ENCODE measurements around the gene UFSP2.

Gene UFSP2

GRCh38 chr4:185468999-185469398, 43.2 kb upstream of the UFSP2 start:
- TF ChIP-seq CTCF (IDR thresholded peaks at IDR 0.05; ENCODE audit: control insufficient read depth, extremely low read depth, insufficient read depth): no peak
- no peak overlapping the region for H3K4me3 ChIP-seq (ENCODE audit: low read depth, low read length)
- no peak for DNase-seq (ENCODE audit: low read depth)

- H3K4me3 ChIP-seq (ENCODE audit: low read depth, low read length): no peak overlapping the region
- no peak for DNase-seq (ENCODE audit: low read depth)
- TF ChIP-seq CTCF (IDR thresholded peaks at IDR 0.05; ENCODE audit: control insufficient read depth, extremely low read depth, insufficient read depth): no peak
Measured at GRCh38 chr4:185467991-185468390, 42.2 kb upstream of the UFSP2 start.

- DNase-seq (ENCODE audit: low read depth): no peak
- H3K4me3 ChIP-seq (ENCODE audit: low read depth, low read length): no peak overlapping the region
- no peak for TF ChIP-seq CTCF (IDR thresholded peaks at IDR 0.05; ENCODE audit: control insufficient read depth, extremely low read depth, insufficient read depth)
Measured at GRCh38 chr4:185467101-185467500, 41.3 kb upstream of the UFSP2 start.

- TF ChIP-seq CTCF (IDR thresholded peaks at IDR 0.05; ENCODE audit: control insufficient read depth, extremely low read depth, insufficient read depth): no peak
- DNase-seq (ENCODE audit: low read depth): no peak
- H3K4me3 ChIP-seq (ENCODE audit: low read depth, low read length): no peak overlapping the region
Measured at GRCh38 chr4:185465707-185466106, 39.9 kb upstream of the UFSP2 start.

- H3K4me3 ChIP-seq (ENCODE audit: low read depth, low read length): no peak overlapping the region
- no peak for TF ChIP-seq CTCF (IDR thresholded peaks at IDR 0.05; ENCODE audit: control insufficient read depth, extremely low read depth, insufficient read depth)
- no peak for DNase-seq (ENCODE audit: low read depth)
Measured at GRCh38 chr4:185464887-185465286, 39.1 kb upstream of the UFSP2 start.

GRCh38 chr4:185464183-185464582, 38.4 kb upstream of the UFSP2 start:
- no peak for TF ChIP-seq CTCF (IDR thresholded peaks at IDR 0.05; ENCODE audit: control insufficient read depth, extremely low read depth, insufficient read depth)
- H3K4me3 ChIP-seq (ENCODE audit: low read depth, low read length): no peak overlapping the region
- DNase-seq (ENCODE audit: low read depth): no peak

- DNase-seq (ENCODE audit: low read depth): no peak
- H3K4me3 ChIP-seq (ENCODE audit: low read depth, low read length): no peak overlapping the region
- no peak for TF ChIP-seq CTCF (IDR thresholded peaks at IDR 0.05; ENCODE audit: control insufficient read depth, extremely low read depth, insufficient read depth)
Measured at GRCh38 chr4:185463541-185463940, 37.8 kb upstream of the UFSP2 start.
